K562 (cell line): ENCODE measurements around the gene RSPH6A. TPM values are rescaled to one million over a fixed set of nuclear protein-coding genes. Genes with fewer than 3 reads are reported as not detected.
A peak's percentile ranks its signal among the peaks of the same experiment; 100 is the strongest.

Experiments
- ATAC-seq: fragments of 200-7000 bp; cut with Tn5 transposase; 3 replicates; pipeline ENCODE4 v1.9.1; 2020; ENCODE audit warnings: moderate library complexity
- BruUV-seq: library from RNA; stranded (reverse); fragments of 400-500 nt; replicated peaks from 2 replicates; lab custom pipeline; 2021; lab: Mats Ljungman, UMichigan
- CTCF ChIA-PET: fragments of 300-600 bp; formaldehyde crosslinking; extraction: SDS; loops from one replicate; lab custom pipeline; 2021; ENCODE audit warnings: low intra/inter-chr PET ratio; lab: Yijun Ruan, JAX
- POLR2A ChIA-PET: fragments of 300-600, 350-650 bp; sonication (Branson Sonifier 250); formaldehyde crosslinking; extraction: SDS; loops from one replicate; lab custom pipeline; 2021; ENCODE audit warnings: antibody characterized with exemption, inconsistent platforms; lab: Yijun Ruan, JAX
- DNase-seq, 4 experiments: peaks; one replicate each; pipeline versions ENCODE4 v3.0.0 to v3.0.0-alpha.2; 2011 to 2018; ENCODE audit warnings: low spot score in 3 of 4, mixed read lengths in 3 of 4; ENCODE audit errors: extremely low read depth in 1 of 4
- FAIRE-seq: peaks from 2 replicates; lab custom pipeline; 2011; peaks lifted over from hg19 to GRCh38; lab: Jason Lieb, UNC
- H2AFZ ChIP-seq: 2 replicates; pipeline ENCODE4 v1.6.0; 2011; ENCODE audit warnings: low read depth, low read length, control low read depth, inconsistent platforms
- H3K27ac ChIP-seq: fragments of 200-600 bp; 3 replicates; pipeline ENCODE4 v1.8.0; 2011; ENCODE audit warnings: low read depth, mild to moderate bottlenecking, control low read depth, inconsistent platforms, low read length, moderate library complexity, mixed read lengths; ENCODE audit errors: extremely low read depth
- H3K27me3 ChIP-seq, 2 experiments: fragments of 300-600 bp in 1 of 2; 2 replicates in 1 of 2; 3 replicates in 1 of 2; pipeline versions ENCODE4 v1.6.0 to v1.8.0; 2011; ENCODE audit warnings: inconsistent platforms in 2 of 2, low read length in 2 of 2, mild to moderate bottlenecking in 1 of 2, mixed read lengths in 1 of 2, moderate library complexity in 1 of 2; ENCODE audit not compliant: control insufficient read depth in 2 of 2, insufficient read depth in 2 of 2
- H3K36me3 ChIP-seq: fragments of 300-600 bp; 3 replicates; pipeline ENCODE4 v1.8.0; 2011; ENCODE audit warnings: mild to moderate bottlenecking, low read length, inconsistent platforms; ENCODE audit not compliant: control insufficient read depth, insufficient read depth
- H3K4me1 ChIP-seq, 2 experiments: fragments of 200-600 bp in 1 of 2; replicated peaks in 1 of 2; 2 replicates in 1 of 2; 3 replicates in 1 of 2; pipeline versions ENCODE4 v1.5.1 to v1.8.0; 2011; ENCODE audit warnings: inconsistent platforms in 2 of 2, low read length in 2 of 2, mild to moderate bottlenecking in 1 of 2, mixed read lengths in 1 of 2, moderate library complexity in 1 of 2; ENCODE audit not compliant: control insufficient read depth in 2 of 2, insufficient read depth in 2 of 2
- H3K4me2 ChIP-seq: 2 replicates; pipeline ENCODE4 v1.6.1; 2011; ENCODE audit warnings: low read length, control low read depth, inconsistent platforms, mixed read lengths; ENCODE audit not compliant: insufficient read depth
- H3K4me3 ChIP-seq: fragments of 200-600 bp; sonication (generic), shearing (Covaris generic); 2 replicates; pipeline ENCODE4 v1.5.1; 2016; ENCODE audit warnings: control low read depth, inconsistent platforms
- H3K79me2 ChIP-seq: fragments of 200-600 bp; 3 replicates; pipeline ENCODE4 v1.8.0; 2011; ENCODE audit warnings: low read length, inconsistent platforms; ENCODE audit not compliant: control insufficient read depth, insufficient read depth
- H3K9ac ChIP-seq, 2 experiments: 2 replicates each; pipeline versions ENCODE4 v1.6.0 to v1.6.1; 2011; ENCODE audit warnings: low read depth in 2 of 2, low read length in 2 of 2, control low read depth in 1 of 2, inconsistent platforms in 1 of 2, mild to moderate bottlenecking in 1 of 2, mixed read lengths in 1 of 2; ENCODE audit not compliant: insufficient read depth in 1 of 2
- H3K9me1 ChIP-seq: one replicate; pipeline ENCODE4 v1.6.0; 2011; ENCODE audit warnings: inconsistent platforms, mild to moderate bottlenecking, low read length, moderate library complexity; ENCODE audit not compliant: control insufficient read depth, insufficient read depth
- H3K9me3 ChIP-seq: replicated peaks from 2 replicates; pipeline ENCODE4 v1.5.1; 2011; ENCODE audit warnings: low read depth, low read length, inconsistent platforms; ENCODE audit not compliant: control insufficient read depth, insufficient read depth
- H4K20me1 ChIP-seq: replicated peaks from 2 replicates; pipeline ENCODE4 v1.6.1; 2011; ENCODE audit warnings: low read length, inconsistent platforms, mixed read lengths; ENCODE audit not compliant: control insufficient read depth, insufficient read depth
- E2F6 ChIP-seq, 2 experiments: IDR thresholded peaks; 2 replicates each; pipeline ENCODE4 v1.6.1; 2011; ENCODE audit warnings: borderline replicate concordance in 1 of 2, control low read depth in 1 of 2, low read depth in 1 of 2, low read length in 1 of 2, mild to moderate bottlenecking in 1 of 2, mixed read lengths in 1 of 2, moderate library complexity in 1 of 2; ENCODE audit not compliant: insufficient read depth in 1 of 2, insufficient read length in 1 of 2, poor library complexity in 1 of 2, severe bottlenecking in 1 of 2; ENCODE audit errors: extremely low read depth in 1 of 2
- ETS2 ChIP-seq: IDR thresholded peaks from 2 replicates; pipeline ENCODE4 v1.6.1; 2016; ENCODE audit warnings: borderline replicate concordance, missing genetic modification characterization, mild to moderate bottlenecking, moderate library complexity, missing compliant biosample characterization; ENCODE audit not compliant: poor library complexity, severe bottlenecking
- JUND ChIP-seq, 2 experiments: IDR thresholded peaks; 2 replicates in 1 of 2; 3 replicates in 1 of 2; pipeline ENCODE4 v1.6.1; 2011; ENCODE audit warnings: borderline replicate concordance in 2 of 2, low read depth in 2 of 2, low read length in 2 of 2, improper control_type of control experiment in 1 of 2, missing biosample characterization in 1 of 2, missing genetic modification characterization in 1 of 2, missing genetic modification reagents in 1 of 2
- KAT8 ChIP-seq: fragments of 450-650 bp; IDR thresholded peaks from 2 replicates; pipeline ENCODE4 v1.6.1; 2016; ENCODE audit warnings: low read depth, mild to moderate bottlenecking
- KDM4B ChIP-seq, 2 experiments: fragments of 450-650 bp in 1 of 2; sonication (generic) in 1 of 2; IDR thresholded peaks; 2 replicates each; pipeline ENCODE4 v1.6.1; 2016 to 2017; ENCODE audit warnings: borderline replicate concordance in 2 of 2, antibody characterized with exemption in 1 of 2, low read depth in 1 of 2, mild to moderate bottlenecking in 1 of 2
- KLF16 ChIP-seq: IDR thresholded peaks from 2 replicates; pipeline ENCODE4 v1.6.1; 2016; ENCODE audit warnings: antibody characterized with exemption
- MAX ChIP-seq: sonication (generic); formaldehyde crosslinking; IDR thresholded peaks from 2 replicates; pipeline ENCODE4 v1.9.0; 2022; ENCODE audit warnings: mild to moderate bottlenecking, missing genetic modification reagents
- RBFOX2 ChIP-seq: fragments of 200-400 bp; formaldehyde crosslinking; IDR thresholded peaks from 2 replicates; pipeline ENCODE4 v1.6.1; 2017; ENCODE audit warnings: low read depth, mild to moderate bottlenecking, low read length, moderate library complexity
- RBM34 ChIP-seq: fragments of 200-400 bp; formaldehyde crosslinking; IDR thresholded peaks from 2 replicates; pipeline ENCODE4 v1.6.1; 2018; ENCODE audit warnings: low read length, borderline replicate concordance; ENCODE audit not compliant: insufficient read depth
- SMARCA4 ChIP-seq: fragments of 450-650 bp; IDR thresholded peaks from 2 replicates; pipeline ENCODE4 v1.6.1; 2016
- TCF7L2 ChIP-seq: fragments of 150-350 bp; IDR thresholded peaks from 2 replicates; pipeline ENCODE4 v1.6.1; 2016; ENCODE audit warnings: low read depth, mild to moderate bottlenecking, low read length, moderate library complexity
- THAP7 ChIP-seq: fragments of 250-450 bp; sonication (Bioruptor Pico); IDR thresholded peaks from 2 replicates; pipeline ENCODE4 v1.5.0; 2021
- YY1 ChIP-seq, 3 experiments: IDR thresholded peaks; 2 replicates each; pipeline ENCODE4 v1.6.1; 2011; ENCODE audit warnings: low read length in 2 of 3, mild to moderate bottlenecking in 2 of 3, moderate library complexity in 2 of 3, borderline replicate concordance in 1 of 3, control low read depth in 1 of 3, low read depth in 1 of 3; ENCODE audit not compliant: insufficient read depth in 3 of 3, insufficient replicate concordance in 2 of 3, control insufficient read depth in 1 of 3, insufficient read length in 1 of 3; ENCODE audit errors: extremely low read depth in 1 of 3
- ZNF143 ChIP-seq: sonication (generic); formaldehyde crosslinking; IDR thresholded peaks from 2 replicates; pipeline ENCODE4 v1.9.0; 2022; ENCODE audit warnings: mild to moderate bottlenecking, missing genetic modification reagents
- ZNF347 ChIP-seq: fragments of 450-650 bp; formaldehyde crosslinking; IDR thresholded peaks from 2 replicates; pipeline ENCODE4 v1.4.0; 2020; ENCODE audit warnings: low read depth, mild to moderate bottlenecking, moderate library complexity
- ZNF444 ChIP-seq: fragments of 250-450 bp; sonication (Bioruptor Pico); IDR thresholded peaks from 2 replicates; pipeline ENCODE4 v1.4.0; 2020; ENCODE audit warnings: mild to moderate bottlenecking, moderate library complexity
- ZNF75A ChIP-seq: fragments of 450-650 bp; formaldehyde crosslinking; IDR thresholded peaks from 2 replicates; pipeline ENCODE4 v1.4.0; 2020; ENCODE audit warnings: mild to moderate bottlenecking
- WGBS: fragments of 100-300 bp; shearing (Covaris generic); methylation state at CpG from one replicate; pipeline ENCODE4 v1.1.6; 2016; ENCODE audit warnings: low coverage, mixed read lengths; ENCODE audit not compliant: insufficient coverage; ENCODE audit errors: missing lambda C conversion rate; 5-methylcytosine and 5-hydroxymethylcytosine counted together
- in situ Hi-C: fragments of 300-500 bp; cut with MboI; formaldehyde crosslinking; loops from 4 replicates; pipeline ENCODE4 v1.15.0; 2018; ENCODE audit warnings: inconsistent platforms, mixed read lengths
- intact Hi-C: fragments of 100-400 bp; cut with micrococcal nuclease; formaldehyde crosslinking; loops from 2 replicates; pipeline ENCODE4 v1.14.2; 2022
- polyA plus RNA-seq, 8 experiments: library from polyadenylated mRNA; depleted of rRNA in 4 of 8; stranded (reverse) in 5 of 8; unstranded in 3 of 8; fragments of >200 nt; fragmentation: Nextera tagmentation in 2 of 8; fragmentation: Illumina TruSeq in 1 of 8; extraction: Ambion mirVana in 2 of 8; extraction: Trizol in 1 of 8; gene quantifications; 2 replicates each; pipeline versions ENCODE4 v1.2.1 to v1.2.3, GENCODE V29; 2011 to 2014; ENCODE audit warnings: inconsistent platforms in 1 of 8, missing spikeins in 1 of 8
- total RNA-seq, 7 experiments: library from RNA; depleted of rRNA in 6 of 7; stranded (reverse); fragments of >200 nt in 6 of 7; fragmentation: Illumina TruSeq in 2 of 7; extraction: Trizol in 2 of 7; gene quantifications; 2 replicates each; pipeline versions ENCODE4 v1.2.1 to v1.2.3, GENCODE V29; 2011 to 2021; ENCODE audit warnings: low replicate concordance in 1 of 7

Gene RSPH6A
- total and polyA plus RNA-seq, 9 of the 15 experiments (the other 6 are each of a cell fraction or from before 2014, with no cell fraction given) = 0.03 to 0.15 (median 0.07) TPM; not detected in 5

GRCh38 chr19:45817010-45817724 is 2.1 kb upstream of the RSPH6A start:
- H3K9me1 ChIP-seq = peaks cover 2% of the 10 kb centered on the region
- BruUV-seq = no TSS peak
- ChIA-PET POLR2A (interaction anchor here (0.6 to 1.3 kb wide), 8 partner anchors 9 to 176 kb away, joined by 3 to 4 read pairs (median 3); partner anchors contain the start of genes DMPK, FOXA3 and IRF2BP1), CTCF (interaction anchor here (0.6 to 3.3 kb wide), 9 partner anchors 9 to 260 kb away, joined by 3 to 56 read pairs (median 7); partner anchors contain the start of gene IRF2BP1)
- H3K27me3 ChIP-seq = no peaks in the 10 kb centered on the region
- peak; percentile 99 for FAIRE-seq
- H3K27ac ChIP-seq = no peak overlapping the region
- H2AFZ ChIP-seq = no peak overlapping the region
- no peak overlapping the region for H3K4me2 ChIP-seq
- intact Hi-C loops = loop anchor here (1.0 to 10.0 kb wide), 3 partner anchors 66 to 258 kb away; no protein-coding TSS in a partner anchor
- ATAC-seq = peak; percentile 98
- H4K20me1 ChIP-seq = peaks cover 13% of the 10 kb centered on the region; the same call in 1 of the 2 replicates
- H3K4me3 ChIP-seq = no peak overlapping the region
- WGBS = 11% methylated on average over 23 of the region's 24 CpGs
- H3K4me1 ChIP-seq = peaks cover 0 to 41% of the 10 kb centered on the region in 2 experiments; a peak in 3 of 5 replicates
- no peaks in the 10 kb centered on the region for H3K79me2 ChIP-seq
- H3K9ac ChIP-seq = peak overlapping the region in 1 of 2 experiments; percentile 73; a peak in 2 of 4 replicates
- H3K9me3 ChIP-seq = no peaks in the 10 kb centered on the region
- peaks cover 46% of the 10 kb centered on the region; the same call in 2 of the 3 replicates for H3K36me3 ChIP-seq
- in situ Hi-C loops = no loop called here
- DNase-seq = peak; percentile 96 to 98 (median 98)
- TF ChIP-seq YY1 (IDR thresholded peaks at IDR 0.05; ENCODE audit: borderline replicate concordance in 1 of 3, control insufficient read depth in 1 of 3, extremely low read depth in 1 of 3, insufficient read depth in 3 of 3, insufficient read length in 1 of 3, insufficient replicate concordance in 2 of 3, low read depth in 1 of 3, low read length in 2 of 3) (peak in 2 of 3 experiments; percentile 31 to 68), E2F6 (IDR thresholded peaks at IDR 0.05; ENCODE audit: borderline replicate concordance in 1 of 2, extremely low read depth in 1 of 2, insufficient read depth in 1 of 2, insufficient read length in 1 of 2, low read depth in 1 of 2, low read length in 1 of 2, poor library complexity in 1 of 2, severe bottlenecking in 1 of 2) (peak in 1 of 2 experiments; percentile 33), RBM34 (no peak), KDM4B (IDR thresholded peaks at IDR 0.05; ENCODE audit: borderline replicate concordance in 2 of 2, low read depth in 1 of 2) (no peak), KLF16 (peak; percentile 68), SMARCA4 (peak; percentile 25; the same call in 1 of the 2 replicates), KAT8 (no peak), ZNF75A (CRISPR knock-in tag) (no peak), JUND (IDR thresholded peaks at IDR 0.05; ENCODE audit: borderline replicate concordance, low read depth, low read length) (peak; percentile 68; the same call in 1 of the 2 replicates), JUND (tag; IDR thresholded peaks at IDR 0.05; ENCODE audit: borderline replicate concordance, low read depth, low read length) (peak; percentile 48; the same call in 1 of the 3 replicates), RBFOX2 (no peak), MAX (CRISPR knock-in tag) (peak; percentile 63), ETS2 (tag) (no peak), ZNF143 (CRISPR knock-in tag) (0 out of 2 replicates have a peak, but pooled peaks have one; percentile 38), ZNF444 (CRISPR knock-in tag) (no peak), ZNF347 (CRISPR knock-in tag) (no peak), THAP7 (CRISPR knock-in tag) (no peak), TCF7L2 (no peak)
